Embryonic facial prominence (tissue), 1 donor: ENCODE results near the gene TXNDC15.
A peak's percentile ranks its signal among the peaks of the same experiment; 100 is the strongest.
"Not testable (repeated sequence)": the region's sequence is repeated elsewhere in the genome, so short reads cannot be mapped to it uniquely, and the experiment has no call there.

Experiments
- DNase-seq: peaks from one replicate; pipeline ENCODE4 v3.0.0-alpha.2; 2016; ENCODE audit errors: extremely low spot score

The TXNDC15 gene, protein sequence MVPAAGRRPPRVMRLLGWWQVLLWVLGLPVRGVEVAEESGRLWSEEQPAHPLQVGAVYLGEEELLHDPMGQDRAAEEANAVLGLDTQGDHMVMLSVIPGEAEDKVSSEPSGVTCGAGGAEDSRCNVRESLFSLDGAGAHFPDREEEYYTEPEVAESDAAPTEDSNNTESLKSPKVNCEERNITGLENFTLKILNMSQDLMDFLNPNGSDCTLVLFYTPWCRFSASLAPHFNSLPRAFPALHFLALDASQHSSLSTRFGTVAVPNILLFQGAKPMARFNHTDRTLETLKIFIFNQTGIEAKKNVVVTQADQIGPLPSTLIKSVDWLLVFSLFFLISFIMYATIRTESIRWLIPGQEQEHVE

DNA sequence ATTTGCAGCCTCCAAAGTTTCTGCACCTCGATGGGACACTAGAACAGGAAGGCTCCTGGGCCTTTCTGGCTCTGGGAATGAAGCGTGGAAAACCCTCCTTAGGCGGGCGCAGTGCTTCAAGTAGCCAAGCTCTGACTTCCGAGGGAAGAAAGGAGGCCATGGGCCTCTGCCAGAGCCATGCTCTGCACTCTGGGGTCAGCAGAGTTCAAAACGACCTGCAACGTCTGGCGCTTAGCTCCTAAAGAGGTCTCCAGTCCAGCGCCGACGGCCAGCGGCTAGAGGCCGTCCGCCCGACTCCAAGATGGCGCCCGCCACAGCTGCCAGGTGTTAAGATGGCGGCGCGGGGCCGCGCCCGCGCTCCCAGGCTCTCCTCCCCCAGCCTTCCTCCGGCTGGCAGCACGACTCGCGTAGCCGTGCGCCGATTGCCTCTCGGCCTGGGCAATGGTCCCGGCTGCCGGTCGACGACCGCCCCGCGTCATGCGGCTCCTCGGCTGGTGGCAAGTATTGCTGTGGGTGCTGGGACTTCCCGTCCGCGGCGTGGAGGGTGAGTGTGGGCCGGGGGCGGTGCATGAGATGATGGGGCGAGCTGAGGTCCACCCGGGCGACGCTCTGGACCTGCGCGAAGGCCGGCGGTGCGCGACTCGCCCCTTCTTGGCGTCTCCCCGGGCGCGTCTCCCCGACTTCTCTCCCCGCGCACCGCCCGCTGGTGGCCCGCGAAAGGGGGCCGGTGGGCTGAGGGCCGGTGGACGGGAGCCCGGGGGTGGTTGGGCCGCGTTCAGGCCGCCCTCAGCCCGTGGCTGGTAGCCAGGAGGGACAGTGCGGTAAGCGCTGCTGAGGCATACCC, at the start of gene TXNDC15:
TSS of gene TXNDC15 (plus strand) at position 385 of the 844 bp plus-strand sequence. CDS start at position 442, 57 bp downstream.
- DNase-seq, result peak; percentile 82

DNA sequence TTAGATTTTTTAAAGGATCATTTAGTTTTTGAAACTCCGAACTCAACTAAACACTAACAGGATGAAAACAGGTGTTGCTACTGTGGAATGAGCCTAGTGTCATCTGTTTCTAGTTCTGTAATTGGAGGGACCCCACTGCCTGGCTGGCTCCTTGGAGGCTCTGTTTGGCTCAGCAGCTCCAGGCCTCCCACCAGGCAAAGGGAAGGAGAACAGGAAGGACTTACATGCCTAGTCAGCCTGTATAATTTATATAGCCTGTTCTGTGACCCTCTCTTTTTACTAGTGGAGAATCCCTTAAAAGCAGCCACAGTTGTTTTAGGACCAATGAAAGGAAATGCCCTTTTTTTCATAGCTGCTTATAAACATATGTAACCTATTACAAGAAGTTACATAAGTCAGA, 49.5 kb upstream of the TXNDC15 start:
- no peak for DNase-seq

DNA sequence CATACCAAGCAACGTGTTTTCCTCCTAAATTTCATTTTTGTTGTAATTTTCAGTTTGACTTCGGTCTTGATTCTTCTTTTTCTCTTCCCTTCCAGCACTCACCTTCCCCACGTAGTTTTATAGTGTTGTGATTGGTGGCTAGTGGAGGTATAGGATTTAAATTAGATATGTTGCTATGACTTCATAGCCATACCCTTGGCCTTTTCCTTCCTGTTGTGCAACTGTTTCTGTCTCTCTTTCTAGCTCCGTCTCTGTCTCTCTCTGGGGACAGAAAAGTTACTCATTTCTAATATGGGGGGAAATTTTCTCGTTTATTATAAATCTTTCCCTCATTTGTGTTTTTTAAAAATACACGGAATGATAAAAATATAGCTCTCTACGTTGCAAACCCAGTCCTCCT, 49.0 kb upstream of the TXNDC15 start:
- DNase-seq, result no peak

DNA sequence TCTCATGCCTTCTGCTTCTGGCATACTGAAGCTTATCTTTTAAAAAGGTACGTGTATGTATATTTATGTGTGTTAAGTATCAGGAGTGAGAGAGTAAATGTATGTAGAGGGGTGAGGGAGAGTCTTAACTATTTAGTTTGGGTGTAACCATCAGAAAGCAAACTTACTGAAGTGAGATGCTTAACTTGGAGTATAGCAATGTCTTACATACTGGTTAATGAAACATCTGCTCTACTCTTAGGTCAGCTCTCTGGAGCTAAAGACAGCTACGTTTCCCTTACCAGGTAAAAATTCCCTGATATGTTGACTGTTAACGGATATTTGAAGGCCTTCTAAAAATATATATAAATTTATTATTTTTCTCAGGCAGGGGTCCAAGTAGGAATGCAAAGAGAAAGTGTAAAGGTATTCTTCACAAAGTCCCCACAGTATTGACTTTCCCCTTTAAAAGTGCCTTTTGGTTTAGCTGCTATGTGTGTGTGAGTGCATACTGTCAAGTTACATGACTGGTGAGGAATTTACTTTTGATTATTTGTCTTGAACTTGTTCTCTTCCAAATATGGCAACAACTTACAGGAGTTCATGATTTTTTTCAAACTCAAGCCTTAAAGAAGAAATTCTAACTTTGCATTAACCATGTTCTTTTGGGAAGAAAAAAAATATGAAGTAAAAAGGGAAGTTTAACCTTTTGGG, 40.7 kb upstream of the TXNDC15 start:
- no peak for DNase-seq

DNA sequence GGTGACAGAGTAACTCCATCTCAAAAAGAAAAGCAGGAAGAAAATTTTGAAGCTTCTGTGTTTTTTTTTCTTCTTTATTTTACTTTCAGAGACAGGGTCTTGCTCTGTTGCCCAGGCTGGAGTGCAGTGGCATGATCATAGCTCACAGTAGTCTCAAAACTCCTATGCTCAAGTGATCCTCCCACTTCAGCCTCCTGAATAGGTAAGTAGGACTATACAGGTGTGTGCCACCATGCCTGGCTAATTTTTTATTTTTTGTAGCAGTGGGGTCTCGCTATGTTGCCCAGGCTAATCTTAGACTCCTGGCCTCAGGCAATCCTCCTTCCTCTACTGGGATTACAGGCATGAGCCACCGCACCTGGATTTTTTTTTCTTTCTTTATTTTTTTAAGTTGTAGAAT, 38.5 kb upstream of the TXNDC15 start:
- no peak for DNase-seq

DNA sequence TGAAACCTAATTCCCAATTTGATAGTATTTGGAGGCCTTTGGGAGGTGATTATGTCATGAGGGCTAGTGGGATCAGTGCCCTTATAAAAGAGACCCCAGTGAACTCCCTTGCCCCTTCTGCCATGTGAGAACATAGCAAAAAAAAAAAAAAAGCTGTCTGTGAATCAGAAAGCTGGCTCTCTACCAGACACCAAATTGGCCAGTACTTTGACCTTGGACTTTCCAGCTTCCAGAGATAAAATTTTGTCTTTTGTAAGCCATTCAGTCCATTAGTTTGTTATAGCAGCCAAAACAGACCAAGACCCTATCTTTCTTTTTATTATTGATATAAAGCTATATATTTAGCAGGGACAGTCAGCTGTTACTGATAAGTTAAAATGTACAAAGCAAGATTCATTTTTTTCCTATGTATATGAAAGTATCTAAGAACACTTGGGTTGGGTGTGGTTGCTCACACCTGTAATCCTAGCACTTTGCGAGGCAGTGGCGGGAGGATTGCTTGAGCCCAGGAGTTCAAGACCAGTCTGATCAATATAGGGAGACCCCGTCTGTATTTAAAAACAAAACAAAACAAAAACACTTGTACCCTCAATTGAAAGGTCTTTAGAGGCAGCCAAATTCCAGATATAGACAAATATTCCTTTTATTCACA, 36.5 kb upstream of the TXNDC15 start:
- no peak for DNase-seq

DNA sequence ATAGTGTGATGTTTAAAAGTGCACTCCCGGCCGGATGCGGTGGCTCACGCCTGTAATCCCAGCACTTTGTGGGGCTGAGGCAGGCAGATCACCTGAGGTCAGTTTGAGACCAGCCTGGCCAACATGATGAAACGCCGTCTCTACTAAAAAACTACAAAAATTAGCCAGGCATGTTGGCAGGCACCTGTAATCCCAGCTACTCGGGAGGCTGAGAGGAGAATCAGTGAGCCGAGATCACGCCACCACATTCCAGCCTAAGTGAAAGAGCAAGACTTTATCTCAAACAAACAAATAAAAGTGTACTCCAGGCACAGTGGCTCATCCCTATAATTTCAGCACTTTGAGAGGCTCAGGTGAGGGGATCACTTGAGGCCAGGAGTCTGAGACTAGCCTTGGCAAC, 35.8 kb upstream of the TXNDC15 start:
- DNase-seq, result not testable (repeated sequence)

DNA sequence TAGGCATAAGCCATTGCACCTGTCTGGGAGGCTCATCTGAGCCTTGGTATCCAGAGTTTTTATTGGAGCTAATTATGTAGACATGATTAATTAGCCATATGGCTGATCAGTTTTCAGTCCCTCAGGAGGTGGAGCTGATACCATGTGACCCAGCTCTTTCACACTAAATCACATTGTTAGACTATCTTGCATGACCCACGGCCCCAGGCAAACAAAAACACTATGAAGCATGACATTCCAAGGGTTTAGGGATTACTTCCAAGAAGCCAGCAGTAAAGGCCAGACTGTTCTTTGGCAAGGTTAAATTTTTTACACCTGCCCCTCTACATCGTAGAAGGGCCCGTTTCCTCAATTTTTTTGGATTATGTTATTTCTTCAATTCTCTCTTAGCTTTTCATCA, 33.4 kb upstream of the TXNDC15 start:
- no peak for DNase-seq

DNA sequence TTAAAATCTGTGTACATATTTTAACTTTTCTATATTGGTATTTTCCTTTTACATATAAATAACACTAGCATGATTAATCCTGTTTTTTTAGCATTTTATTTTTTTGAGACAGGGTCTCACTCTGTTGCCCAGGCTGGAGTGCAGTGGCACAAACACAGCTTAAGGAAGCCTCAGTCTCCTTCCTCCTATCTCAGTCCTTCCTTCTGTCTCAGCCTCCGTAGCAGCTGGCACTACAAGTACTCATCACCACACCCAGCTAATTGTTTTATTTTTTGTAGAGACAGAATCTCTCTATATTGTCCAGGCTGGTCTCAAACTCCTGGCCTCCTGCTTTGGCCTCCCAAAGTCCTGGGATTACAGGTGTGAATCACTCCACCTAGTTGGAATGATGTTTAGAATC, 29.9 kb upstream of the TXNDC15 start:
- no peak for DNase-seq

DNA sequence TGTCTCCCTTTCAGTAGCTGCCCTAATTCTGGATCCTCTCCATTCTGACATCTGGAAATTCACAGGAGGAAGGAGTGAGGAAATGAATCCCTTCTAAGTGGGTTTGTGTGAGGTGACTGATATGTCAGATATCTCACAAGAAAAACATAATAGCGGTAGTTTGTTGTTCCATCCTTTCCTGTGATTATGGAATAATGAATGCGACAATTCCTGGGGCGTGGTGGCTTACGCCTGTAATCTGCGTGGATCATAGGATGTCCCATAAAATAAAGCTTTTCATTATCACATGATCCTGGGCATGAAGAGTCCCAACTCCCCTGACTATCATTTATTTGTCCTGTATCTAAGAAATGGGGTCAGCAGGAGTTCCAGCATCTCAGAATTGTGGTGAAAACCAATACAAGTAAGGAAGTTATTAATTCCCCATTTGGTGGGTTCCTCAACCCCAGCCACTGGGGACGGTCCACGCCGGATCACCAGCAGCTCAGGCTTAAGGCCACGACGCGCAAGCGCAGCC, 28.8 kb upstream of the TXNDC15 start:
- no peak for DNase-seq

DNA sequence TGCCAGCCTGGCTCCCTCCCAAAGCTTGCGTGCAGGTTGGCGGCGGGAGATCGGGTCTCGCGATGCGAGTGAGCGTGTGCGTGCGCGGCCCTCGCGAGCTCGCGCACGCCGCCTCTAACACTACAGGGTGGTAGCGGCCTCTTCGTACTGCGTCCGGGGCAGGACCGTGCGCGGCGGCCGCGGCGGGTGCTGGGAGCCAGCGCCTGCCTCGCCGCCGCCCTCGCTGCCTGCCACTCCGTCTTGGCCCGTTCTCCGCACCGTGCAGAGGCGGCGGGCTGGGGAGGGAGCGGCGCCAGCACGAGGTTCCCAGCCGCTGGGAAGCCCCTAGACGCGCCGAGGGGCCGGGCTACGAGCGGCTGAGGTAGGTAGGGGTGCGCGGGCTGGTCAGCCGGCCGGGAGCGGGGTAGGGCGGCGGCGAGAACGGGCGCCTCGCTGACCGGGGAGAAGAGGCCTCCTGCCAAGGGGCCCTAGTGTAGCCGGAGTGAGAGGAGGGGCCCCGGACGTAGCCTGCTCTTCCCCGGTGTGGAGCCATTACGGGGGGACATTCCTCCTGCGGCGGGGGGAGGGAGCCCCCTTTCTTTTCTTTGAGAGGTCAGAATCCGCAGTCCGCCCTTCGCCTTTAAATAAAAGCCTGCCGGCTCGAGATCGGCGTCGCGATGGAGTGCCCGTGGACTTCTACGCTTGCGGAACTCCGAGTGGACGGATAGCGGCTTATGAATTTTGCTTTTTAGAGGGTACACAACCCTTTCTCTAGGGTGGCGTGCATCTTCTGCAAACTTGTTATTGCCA, 28.1 kb upstream of the TXNDC15 start, which contains the start of gene C5orf24:
TSS of gene C5orf24 (plus strand) at position 117 of the 789 bp plus-strand sequence. CDS start 8,933 bp downstream, outside the sequence.
- peak; percentile 89 for DNase-seq

DNA sequence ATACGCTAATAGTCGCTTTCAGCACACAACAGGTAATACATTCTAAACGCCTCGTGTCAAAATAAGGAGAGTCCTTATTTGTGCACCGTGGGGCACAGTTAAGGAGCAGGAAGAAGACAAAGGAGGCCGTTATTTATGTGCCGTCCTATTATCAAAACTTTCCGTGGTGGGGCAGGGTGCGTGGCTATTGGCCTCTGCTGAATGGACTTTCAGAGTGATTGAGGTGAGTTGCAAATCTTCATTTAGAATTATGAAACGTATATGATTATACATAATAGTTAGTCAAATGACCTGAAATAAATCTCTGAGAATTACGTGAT, 27.6 kb upstream of the TXNDC15 start:
- no peak for DNase-seq

DNA sequence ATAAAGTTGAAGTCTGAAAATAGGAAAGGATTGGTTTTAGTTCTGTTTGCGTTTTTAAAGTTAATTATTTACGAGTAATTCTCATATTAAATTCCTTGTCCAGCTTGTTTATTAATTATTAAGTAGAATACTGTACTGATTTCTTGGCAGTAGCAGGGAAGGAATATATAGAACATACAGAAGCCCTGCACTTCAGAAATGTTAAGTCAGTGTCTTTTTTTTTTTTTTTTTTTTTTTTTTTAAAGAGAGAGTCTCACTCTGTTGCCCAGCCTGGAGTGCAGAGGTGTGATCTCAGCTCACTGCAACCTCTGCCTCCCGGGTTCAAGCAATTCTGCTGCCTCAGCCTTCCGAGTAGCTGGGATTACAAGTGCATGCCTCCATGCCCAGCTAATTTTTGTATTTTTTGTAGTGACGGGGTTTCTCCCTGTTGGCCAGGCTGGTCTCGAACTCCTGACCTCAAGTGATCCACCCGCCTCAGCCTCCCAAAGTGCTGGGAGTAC, 24.7 kb upstream of the TXNDC15 start:
- not testable (repeated sequence) for DNase-seq

DNA sequence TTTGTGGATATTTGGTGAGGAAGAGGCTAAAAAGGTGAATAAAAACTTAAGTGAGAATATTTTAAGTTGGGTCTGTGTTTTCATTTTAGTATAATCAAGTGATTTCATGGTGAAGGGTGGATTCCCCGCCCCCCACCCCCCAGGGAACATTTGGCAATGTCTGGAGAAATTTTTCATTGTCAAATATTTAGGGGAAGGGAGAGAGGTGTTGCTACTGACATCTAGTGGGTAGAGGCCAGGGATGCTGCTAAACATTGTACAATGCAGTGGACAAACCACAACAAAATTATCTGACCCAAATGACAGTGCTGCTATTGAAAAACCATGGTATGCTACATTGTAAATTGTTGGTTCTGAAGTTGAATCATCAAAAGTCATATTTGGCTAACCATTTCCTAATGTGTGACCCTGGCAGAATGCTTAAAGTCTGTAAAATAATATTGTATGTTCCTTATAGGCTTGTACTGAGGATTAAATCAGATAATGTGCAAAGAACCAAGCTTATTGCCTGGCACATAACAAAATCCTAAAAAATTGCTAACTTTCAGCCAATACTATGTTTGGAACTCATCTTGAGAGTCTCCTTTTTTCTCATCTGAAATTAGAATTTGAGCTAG, 22.8 kb upstream of the TXNDC15 start:
- no peak for DNase-seq

DNA sequence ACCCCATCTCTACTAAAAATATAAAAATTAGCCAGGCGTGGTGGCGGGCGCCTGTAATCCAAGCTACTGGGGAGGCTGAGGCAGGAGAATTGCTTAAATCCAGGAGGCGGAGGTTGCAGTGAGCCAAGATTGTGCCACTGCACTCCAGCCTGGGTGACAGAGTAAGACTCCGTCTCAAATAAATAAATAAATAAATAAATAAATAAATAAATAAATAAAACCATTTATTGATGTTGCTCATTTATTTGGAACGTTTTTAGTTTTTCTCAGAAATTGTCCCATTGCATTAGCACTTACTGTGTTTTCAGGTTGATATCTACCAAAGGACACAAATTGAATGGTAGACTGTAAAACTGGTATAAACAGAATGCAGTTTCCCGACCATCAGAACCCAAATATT, 17.7 kb upstream of the TXNDC15 start:
- not testable (repeated sequence) for DNase-seq

DNA sequence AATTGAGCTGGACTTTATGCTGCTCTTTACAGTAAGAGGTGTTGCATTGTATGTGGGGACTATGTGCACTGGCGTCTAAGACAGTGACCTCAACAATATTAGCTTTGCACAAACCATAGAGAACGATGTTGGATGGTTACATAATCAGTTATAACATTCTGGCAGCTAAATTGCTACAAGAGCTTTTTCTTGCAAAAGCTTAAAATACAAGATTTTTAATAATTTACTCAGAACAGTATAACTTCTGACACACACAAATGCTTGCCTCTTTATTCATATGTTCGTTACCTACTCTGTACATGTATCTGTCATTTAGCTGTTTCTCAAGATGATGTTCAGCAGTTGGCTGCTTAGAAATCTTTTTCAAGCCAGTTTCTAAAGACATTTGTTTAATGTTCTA, 16.8 kb upstream of the TXNDC15 start:
- DNase-seq, result no peak

DNA sequence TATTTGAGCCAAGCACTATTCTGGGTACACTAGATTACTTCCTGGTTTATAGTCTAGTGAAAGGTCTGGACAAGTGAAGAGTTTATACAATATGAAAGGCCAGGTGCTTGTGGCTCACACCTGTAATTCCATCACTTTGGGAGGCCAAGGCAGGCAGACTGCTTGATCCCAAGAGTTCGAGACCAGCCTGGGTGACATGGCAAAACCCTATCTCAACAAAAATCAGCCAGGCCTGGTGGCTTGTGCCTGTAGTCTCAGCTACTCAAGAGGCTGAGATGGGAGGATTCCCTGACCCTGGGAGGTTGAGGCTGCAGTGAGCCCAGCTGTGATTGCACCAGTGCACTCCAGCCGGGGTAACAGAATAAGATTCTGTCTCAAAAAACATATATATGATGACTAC, 9.5 kb upstream of the TXNDC15 start:
- DNase-seq, result no peak

DNA sequence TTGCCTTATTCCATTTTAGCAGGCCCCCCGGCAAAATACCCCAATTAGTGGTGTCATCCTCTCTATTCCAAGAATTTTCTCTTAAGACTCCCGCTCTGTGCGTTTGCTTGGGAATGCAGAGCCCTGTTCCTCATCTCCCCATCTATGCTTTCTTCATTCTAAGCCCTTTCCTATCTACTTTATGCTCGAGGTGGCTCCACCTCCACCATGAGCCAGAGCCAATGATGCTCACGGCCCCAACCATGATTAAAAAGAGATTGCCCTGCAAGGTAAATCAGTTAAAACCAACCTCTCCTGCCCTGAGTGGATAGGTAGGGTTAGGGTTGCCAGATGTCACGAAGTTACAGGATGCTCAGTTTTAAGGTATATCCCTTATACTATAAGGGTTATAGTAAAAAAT, 677 bp upstream of the TXNDC15 start:
- no peak for DNase-seq

DNA sequence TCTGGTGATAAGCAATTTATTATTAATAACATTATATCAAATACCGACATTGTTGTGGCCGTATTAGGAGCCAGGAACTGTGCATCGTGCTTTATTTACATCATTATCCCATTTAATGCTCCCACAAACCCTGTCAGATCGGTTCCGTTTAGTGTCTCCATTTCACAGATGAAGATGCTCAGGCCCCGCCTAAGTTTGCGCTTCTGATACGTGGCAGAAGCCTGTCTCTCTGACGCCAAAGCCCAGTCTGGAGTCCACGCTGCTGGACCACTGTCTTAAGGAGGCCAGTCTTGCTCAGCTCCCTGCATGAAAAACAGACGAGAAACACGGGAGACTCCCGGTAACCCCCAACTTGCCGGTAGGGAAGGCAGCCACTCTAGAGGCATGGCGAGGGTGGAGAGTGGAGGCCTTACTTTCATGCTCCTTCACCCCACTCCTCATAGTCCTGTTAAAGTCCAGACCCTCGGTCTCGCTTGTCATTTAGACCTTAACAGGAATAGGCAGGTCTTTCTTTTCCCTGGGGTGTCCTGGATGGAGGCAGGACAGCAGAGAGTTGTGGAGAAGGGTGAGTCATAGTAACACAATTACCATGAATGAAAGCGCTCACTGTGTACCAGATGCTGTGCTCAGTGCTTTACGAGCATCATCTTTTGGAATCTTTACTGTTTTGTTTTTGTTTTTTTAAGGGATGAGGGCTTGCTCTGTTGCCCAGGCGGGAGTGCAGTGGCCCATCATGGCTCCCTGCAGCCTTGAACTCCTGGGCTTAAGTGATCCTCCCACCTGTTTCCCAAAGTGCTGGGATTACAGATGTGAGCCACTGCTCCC, 872 bp downstream of the TXNDC15 start:
- DNase-seq, result no peak
